ENCODE measurements around the gene SRPK3. TPM values are rescaled to one million over a fixed set of nuclear protein-coding genes. Genes with fewer than 3 reads are reported as not detected.

SRPK3 gene
- total and polyA plus RNA-seq, 2 donors (not counting 1 experiment from before 2014, with no cell fraction given), result not detected

GRCh38 chrX:153731117-153731844 lies 49.6 kb upstream of the SRPK3 start:
- no peaks in the 10 kb centered on the region for H3K27me3 Mint-ChIP-seq
- ChIA-PET CTCF (no interaction called here), POLR2A (no interaction called here)
- H3K4me1 ChIP-seq (ENCODE audit: control insufficient read depth in 2 of 2, insufficient read depth in 2 of 2, low read length in 2 of 2), result peaks cover 19 to 28% of the 10 kb centered on the region in 2 donors
- no peak overlapping the region for H3K4me3 ChIP-seq (ENCODE audit: control extremely low read depth in 1 of 5, extremely low read depth in 1 of 5, insufficient read depth in 1 of 5, low read depth in 2 of 5, low read length in 4 of 5)
- intact Hi-C loops (cut with micrococcal nuclease), result no loop called here
- TF ChIP-seq CTCF (IDR thresholded peaks at IDR 0.05), result no peak
- no peak for TF ChIP-seq EZH2 (IDR thresholded peaks at IDR 0.05; ENCODE audit: borderline replicate concordance, insufficient read depth, low read depth, low read length, poor library complexity, severe bottlenecking)
- no peak overlapping the region for H3K27ac Mint-ChIP-seq
- no peak overlapping the region for H2AFZ ChIP-seq (ENCODE audit: insufficient read depth, low read depth, low read length, poor library complexity, severe bottlenecking)
- ATAC-seq (ENCODE audit: low read depth), result no peak
- H3K27ac ChIP-seq (ENCODE audit: low read length in 2 of 2), result no peak overlapping the region
- no peak overlapping the region for H3K9ac ChIP-seq (ENCODE audit: low read length)
- H3K9me3 ChIP-seq (ENCODE audit: control extremely low read depth in 1 of 3, control insufficient read depth in 2 of 3, insufficient read depth in 1 of 3, low read length in 2 of 3), result peaks cover 0 to 3% (median 0%) of the 10 kb centered on the region in 3 donors
- peaks cover 40% of the 10 kb centered on the region for H3K4me1 Mint-ChIP-seq
- no peaks in the 10 kb centered on the region for H4K20me1 ChIP-seq (ENCODE audit: control insufficient read depth, insufficient read depth, low read length, poor library complexity, severe bottlenecking)
- H3K79me2 ChIP-seq (ENCODE audit: control insufficient read depth, insufficient read depth, low read length), result peaks cover 52% of the 10 kb centered on the region
- DNase-seq, result no peak
- peaks cover 0 to 17% of the 10 kb centered on the region in 2 experiments for H3K36me3 ChIP-seq (replicated peaks in 1 of 2; ENCODE audit: control extremely low read depth in 1 of 2, control insufficient read depth in 1 of 2, extremely low read depth in 1 of 2, insufficient read depth in 2 of 2, low read length in 1 of 2)
- H3K27me3 ChIP-seq (replicated peaks in 1 of 4; ENCODE audit: control extremely low read depth in 1 of 4, control insufficient read depth in 3 of 4, insufficient read depth in 4 of 4, low read length in 3 of 4), result no peaks in the 10 kb centered on the region
- H3K4me2 ChIP-seq (replicated peaks; ENCODE audit: low read depth, low read length, poor library complexity, severe bottlenecking), result no peak overlapping the region
- H3K4me3 Mint-ChIP-seq, result no peak overlapping the region
- WGBS (ENCODE audit: insufficient coverage), result no CpG with 5 or more reads among the region's 6 CpGs
- no peaks in the 10 kb centered on the region for H3K9me3 Mint-ChIP-seq (ENCODE audit: insufficient read depth)

GRCh38 chrX:153731845-153732215 lies 49.0 kb upstream of the SRPK3 start:
- WGBS (ENCODE audit: insufficient coverage), result 100% methylated on average over 2 of the region's 3 CpGs
- H3K9me3 ChIP-seq (ENCODE audit: control extremely low read depth in 1 of 3, control insufficient read depth in 2 of 3, insufficient read depth in 1 of 3, low read length in 2 of 3), result peaks cover 0 to 3% (median 0%) of the 10 kb centered on the region in 3 donors
- H3K27ac ChIP-seq (ENCODE audit: low read length in 2 of 2), result no peak overlapping the region
- no peaks in the 10 kb centered on the region for H3K27me3 ChIP-seq (replicated peaks in 1 of 4; ENCODE audit: control extremely low read depth in 1 of 4, control insufficient read depth in 3 of 4, insufficient read depth in 4 of 4, low read length in 3 of 4)
- intact Hi-C loops (cut with micrococcal nuclease), result no loop called here
- no peak overlapping the region for H3K4me3 Mint-ChIP-seq
- no peak for DNase-seq
- no peak for ATAC-seq (ENCODE audit: low read depth)
- H3K4me3 ChIP-seq (ENCODE audit: control extremely low read depth in 1 of 5, extremely low read depth in 1 of 5, insufficient read depth in 1 of 5, low read depth in 2 of 5, low read length in 4 of 5), result no peak overlapping the region
- POLR2A ChIA-PET, result no interaction called here
- H3K4me1 Mint-ChIP-seq, result peaks cover 37% of the 10 kb centered on the region
- TF ChIP-seq CTCF (IDR thresholded peaks at IDR 0.05), result no peak
- TF ChIP-seq EZH2 (IDR thresholded peaks at IDR 0.05; ENCODE audit: borderline replicate concordance, insufficient read depth, low read depth, low read length, poor library complexity, severe bottlenecking), result no peak
- no peaks in the 10 kb centered on the region for H3K9me3 Mint-ChIP-seq (ENCODE audit: insufficient read depth)
- no peak overlapping the region for H3K9ac ChIP-seq (ENCODE audit: low read length)
- H3K27me3 Mint-ChIP-seq, result no peaks in the 10 kb centered on the region
- H4K20me1 ChIP-seq (ENCODE audit: control insufficient read depth, insufficient read depth, low read length, poor library complexity, severe bottlenecking), result no peaks in the 10 kb centered on the region
- CTCF ChIA-PET, result no interaction called here
- H3K27ac Mint-ChIP-seq, result no peak overlapping the region
- H3K4me1 ChIP-seq (ENCODE audit: control insufficient read depth in 2 of 2, insufficient read depth in 2 of 2, low read length in 2 of 2), result peaks cover 14 to 24% of the 10 kb centered on the region in 2 donors
- peaks cover 0 to 20% of the 10 kb centered on the region in 2 experiments for H3K36me3 ChIP-seq (replicated peaks in 1 of 2; ENCODE audit: control extremely low read depth in 1 of 2, control insufficient read depth in 1 of 2, extremely low read depth in 1 of 2, insufficient read depth in 2 of 2, low read length in 1 of 2)
- H3K4me2 ChIP-seq (replicated peaks; ENCODE audit: low read depth, low read length, poor library complexity, severe bottlenecking), result no peak overlapping the region
- no peak overlapping the region for H2AFZ ChIP-seq (ENCODE audit: insufficient read depth, low read depth, low read length, poor library complexity, severe bottlenecking)
- H3K79me2 ChIP-seq (ENCODE audit: control insufficient read depth, insufficient read depth, low read length), result peaks cover 52% of the 10 kb centered on the region

All from B cell (primary cell).